NCI-H526 (cell line): Measurements from ENCODE around the gene PDGFRB.

Experiments used
- DNase-seq, 2 experiments: peaks; one replicate each; lab custom pipeline; 2025; lab: John Stamatoyannopoulos, UW

PDGFRB gene

DNA sequence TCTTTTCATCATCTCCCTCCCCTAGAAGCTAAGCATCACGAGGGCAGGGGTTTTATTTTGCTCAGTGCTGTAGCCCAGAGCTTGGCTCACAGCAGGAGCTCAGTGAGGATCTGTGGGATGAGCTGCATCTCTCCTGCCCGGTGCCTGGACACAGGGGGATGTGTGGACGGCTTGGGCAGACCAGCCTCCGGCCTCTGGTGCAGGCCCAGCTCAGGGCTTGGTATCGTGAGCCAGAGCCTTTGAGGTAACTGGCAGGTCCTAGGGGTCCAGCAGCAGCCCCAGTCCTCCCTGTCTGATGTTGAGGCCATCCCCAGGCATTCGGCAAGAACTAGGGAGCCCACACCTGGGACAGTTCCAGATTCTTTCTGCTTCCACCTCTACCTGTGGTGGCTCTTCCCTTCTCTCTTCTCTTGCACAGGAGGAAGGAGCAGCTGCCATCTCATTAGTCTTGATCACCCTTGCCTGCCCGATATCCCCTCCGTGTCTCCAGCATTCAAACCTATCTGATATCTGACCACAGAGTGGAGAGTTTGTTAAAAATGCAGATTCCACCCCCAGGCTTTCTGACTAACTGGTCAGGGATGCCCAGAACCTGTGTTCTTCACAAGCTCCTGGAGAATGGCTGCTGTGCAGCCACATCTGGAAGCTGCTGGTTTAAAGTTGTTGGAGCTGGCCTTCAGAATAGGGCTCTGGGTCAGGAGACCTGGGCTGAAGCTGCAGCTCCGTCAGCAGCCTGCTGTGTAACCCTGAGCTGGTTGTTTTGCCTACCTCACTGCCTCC, 26.3 kb upstream of the PDGFRB start:
- DNase-seq: no peak

DNA sequence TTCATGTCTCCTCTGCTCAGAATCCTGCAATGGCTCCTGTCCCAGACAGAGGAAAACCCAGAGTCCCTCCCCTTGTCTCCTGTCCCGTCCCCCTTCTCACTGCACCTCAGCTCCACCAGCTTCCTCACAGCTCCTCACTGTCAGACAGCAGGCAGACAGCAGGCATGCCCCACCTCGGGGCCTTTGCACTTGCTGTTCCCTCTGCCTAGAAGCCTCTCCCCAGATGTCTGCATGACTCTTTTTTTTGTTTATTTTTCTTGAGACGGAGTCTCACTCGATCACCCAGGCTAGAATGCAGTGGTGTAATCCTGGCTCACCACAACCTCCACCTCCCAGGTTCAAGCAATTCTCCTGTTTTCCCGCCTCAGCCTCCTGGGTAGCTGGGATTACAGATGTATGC, 25.4 kb upstream of the PDGFRB start:
- no peak for DNase-seq

- no peak for DNase-seq
These were observed 24.8 kb upstream of the PDGFRB start for GRCh38 chr5:150180241-150181026.

DNA sequence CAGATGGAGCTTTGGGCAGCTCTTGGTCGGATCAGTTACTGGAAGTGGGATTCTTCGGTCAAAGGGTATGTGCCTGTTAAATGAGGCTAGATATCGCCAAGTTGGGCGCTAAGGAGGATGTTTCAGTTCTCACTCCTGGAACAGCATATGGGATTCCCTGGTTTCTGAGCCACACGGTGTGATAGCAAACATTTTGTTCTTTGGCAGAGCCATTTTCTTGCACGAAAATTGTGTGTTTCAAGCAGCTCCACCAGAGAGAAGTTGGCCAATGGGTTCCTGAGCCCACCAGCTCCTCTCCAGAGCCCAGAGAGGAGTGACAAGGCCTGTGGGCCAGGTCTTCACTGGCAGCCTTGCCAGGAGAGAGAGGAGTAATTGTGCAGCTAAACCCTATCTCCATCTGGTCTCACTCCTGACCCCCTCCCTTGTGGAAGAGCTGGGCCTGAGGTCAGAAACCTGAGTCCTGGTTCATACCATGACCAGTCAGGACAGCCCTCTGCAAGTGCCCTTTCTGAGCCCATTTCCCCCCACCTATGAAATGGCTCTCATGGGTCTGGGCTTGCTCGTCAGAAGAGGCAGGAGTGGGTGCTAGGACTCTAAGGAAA, 23.5 kb upstream of the PDGFRB start:
- no peak for DNase-seq

DNA sequence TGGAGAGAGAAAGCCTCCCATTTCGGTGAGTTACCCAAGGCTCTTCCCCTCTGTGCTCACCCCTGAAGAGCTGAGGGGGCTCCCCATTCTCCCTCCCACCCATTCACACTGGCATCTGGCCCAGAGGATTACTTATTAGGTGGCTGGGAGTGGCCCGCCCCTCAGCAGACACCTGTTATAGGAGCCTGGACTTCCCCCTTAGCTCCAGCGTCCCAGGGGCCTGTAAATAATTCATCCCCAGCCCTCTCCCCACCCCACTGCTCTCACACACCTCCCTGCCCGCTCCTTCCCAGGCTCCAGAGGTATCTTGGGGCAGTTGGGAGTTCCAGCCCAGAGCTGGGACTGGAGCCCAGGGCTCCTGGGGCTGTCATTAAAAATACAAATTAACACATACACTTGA, 22.6 kb upstream of the PDGFRB start:
- no peak for DNase-seq

GRCh38 chr5:150177721-150178120, 22.1 kb upstream of the PDGFRB start:
- no peak for DNase-seq

DNA sequence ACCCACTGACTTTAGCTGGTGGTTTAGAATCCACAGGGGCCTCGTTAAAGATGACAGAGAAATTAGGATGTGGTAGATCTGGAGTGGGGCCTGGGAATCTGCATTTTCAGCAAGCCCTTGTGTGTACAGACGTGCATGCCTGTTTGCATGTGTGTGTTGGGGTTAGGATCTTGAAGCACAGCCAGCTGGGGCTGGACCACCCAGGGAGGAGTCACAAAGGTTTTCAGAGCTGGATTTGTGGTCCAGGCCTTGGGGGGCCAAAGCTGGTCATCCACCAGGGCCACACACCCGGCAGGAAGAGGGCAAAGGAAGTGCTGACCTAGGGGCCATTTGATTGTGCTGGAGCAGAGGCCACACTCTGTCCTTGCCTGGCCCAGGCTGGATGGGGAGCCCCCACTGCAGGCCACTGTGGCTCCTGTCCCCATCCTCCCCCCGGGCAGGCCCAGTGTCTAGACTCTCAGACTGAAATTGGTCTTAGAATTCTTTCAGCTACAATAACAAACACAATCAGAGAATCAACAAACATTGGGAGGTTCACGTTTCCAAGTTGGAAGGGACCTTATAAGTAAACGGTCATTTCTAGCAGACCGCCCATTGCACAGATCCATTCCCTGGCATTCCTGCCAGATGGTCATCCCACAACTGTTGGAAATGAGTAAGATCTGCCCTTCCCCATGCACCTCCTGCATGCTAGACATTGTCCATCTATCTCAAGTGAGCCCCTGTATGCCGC, 21.3 kb upstream of the PDGFRB start:
- DNase-seq: no peak

DNA sequence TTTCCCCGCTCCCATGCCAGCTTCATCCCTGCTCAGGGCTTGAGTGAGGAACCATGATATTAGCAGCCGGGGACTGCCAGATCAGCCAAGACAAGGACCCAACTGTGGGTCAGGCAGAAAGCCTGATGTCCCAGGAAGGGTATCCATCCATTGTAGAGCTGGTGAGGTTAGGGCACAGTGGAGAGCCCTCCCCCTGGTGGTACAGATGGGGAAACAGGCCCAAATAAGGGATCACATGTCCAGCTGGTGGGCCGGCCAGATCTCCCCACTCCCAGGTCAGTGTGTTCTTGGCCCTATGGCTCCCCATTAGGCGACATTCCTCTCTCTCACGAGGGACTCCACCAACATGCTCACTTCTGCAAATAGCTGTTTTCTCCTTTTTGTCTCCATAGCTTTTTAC, 19.9 kb upstream of the PDGFRB start:
- peak in 1 of 2 experiments; percentile 21 for DNase-seq

DNA sequence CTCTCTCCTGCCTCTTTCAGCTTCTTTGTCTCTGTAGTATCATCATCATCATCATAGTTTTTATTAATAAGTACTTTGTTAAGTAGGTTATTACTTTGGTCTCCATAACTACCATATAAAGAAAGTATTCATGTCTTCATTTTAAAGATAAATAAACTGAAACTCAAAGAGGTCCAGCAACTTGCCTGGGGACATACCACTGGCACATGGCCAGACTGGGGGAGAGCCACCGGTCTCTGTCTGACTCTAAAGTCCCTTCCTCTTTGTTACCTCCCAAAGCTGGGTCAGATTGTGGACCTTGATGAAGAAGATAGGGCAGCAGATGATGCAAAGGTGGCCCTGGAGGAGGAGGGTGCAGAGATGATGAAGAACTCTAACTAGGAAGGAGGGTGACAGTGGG, 19.4 kb upstream of the PDGFRB start:
- DNase-seq: no peak

- DNase-seq: no peak
These were observed 18.6 kb upstream of the PDGFRB start for GRCh38 chr5:150174285-150174684.

DNA sequence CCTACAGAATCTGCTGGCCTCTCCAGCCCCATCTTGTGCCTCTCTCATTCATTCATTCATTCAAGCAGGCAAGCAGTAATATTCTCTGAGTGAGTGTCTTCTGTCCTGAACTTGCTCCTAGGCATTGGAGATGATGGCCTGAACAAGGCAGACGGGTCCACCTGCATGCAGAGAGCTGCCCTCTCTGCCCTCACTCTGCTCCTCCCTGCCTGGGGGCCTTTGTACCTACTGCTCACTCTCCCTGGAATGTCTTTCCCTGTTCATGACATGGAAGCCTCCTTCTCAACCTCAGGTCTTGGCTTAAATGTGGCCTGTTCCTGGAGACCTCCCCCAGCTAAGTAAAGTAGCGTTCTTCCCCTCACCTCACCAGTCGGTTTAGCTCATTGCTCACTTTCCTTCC, 17.5 kb upstream of the PDGFRB start:
- DNase-seq: no peak

DNA sequence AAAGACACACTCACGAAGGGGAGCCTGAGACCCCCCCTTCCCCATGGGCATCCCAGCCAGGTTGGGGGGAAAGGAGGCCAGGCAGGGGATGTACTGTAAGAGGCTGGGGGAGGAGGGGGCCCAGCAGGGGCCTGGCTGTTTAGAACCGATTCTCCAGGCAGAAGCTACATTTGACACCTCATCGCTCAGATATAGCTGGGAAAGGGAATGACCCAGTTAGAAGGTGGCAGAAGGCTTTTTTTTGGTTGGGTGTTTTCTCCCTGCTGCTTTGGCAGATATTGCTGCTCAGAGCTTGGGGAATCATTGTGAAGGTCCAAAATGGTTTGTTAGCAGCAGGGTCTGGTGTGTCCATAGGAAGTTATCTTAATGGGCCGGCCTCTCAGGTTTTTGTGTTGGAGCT, 16.9 kb upstream of the PDGFRB start:
- no peak for DNase-seq

GRCh38 chr5:150172145-150172544, 16.5 kb upstream of the PDGFRB start:
- no peak for DNase-seq

GRCh38 chr5:150168864-150169263, 13.2 kb upstream of the PDGFRB start:
- no peak for DNase-seq

GRCh38 chr5:150167908-150168307, 12.3 kb upstream of the PDGFRB start:
- DNase-seq: no peak

GRCh38 chr5:150167512-150167850, 11.8 kb upstream of the PDGFRB start:
- no peak for DNase-seq

DNA sequence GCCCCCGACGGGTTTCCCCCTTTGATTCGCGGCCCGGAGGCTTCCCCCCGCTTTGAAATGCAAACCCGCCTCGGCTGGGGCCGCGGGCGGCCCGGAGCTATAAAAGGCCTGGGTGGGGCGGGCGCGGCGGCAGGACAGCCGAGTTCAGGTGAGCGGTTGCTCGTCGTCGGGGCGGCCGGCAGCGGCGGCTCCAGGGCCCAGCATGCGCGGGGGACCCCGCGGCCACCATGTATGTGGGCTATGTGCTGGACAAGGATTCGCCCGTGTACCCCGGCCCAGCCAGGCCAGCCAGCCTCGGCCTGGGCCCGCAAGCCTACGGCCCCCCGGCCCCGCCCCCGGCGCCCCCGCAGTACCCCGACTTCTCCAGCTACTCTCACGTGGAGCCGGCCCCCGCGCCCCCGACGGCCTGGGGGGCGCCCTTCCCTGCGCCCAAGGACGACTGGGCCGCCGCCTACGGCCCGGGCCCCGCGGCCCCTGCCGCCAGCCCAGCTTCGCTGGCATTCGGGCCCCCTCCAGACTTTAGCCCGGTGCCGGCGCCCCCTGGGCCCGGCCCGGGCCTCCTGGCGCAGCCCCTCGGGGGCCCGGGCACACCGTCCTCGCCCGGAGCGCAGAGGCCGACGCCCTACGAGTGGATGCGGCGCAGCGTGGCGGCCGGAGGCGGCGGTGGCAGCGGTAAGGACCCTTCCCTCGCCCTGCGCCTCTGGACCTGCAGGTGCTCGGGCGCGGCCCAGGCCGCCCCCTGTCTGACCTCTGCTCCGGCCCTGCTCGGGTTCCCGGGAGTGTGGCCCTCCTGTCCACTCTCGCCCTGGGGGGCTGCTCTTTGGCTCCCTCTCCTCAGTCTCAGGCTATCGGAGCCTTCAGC, 11.2 kb upstream of the PDGFRB start, which contains the start of gene CDX1:
TSS of gene CDX1 (plus strand) at position 129 of the 862 bp plus-strand sequence. CDS start at position 228, 99 bp downstream.
- no peak for DNase-seq

GRCh38 chr5:150166037-150166649, 10.5 kb upstream of the PDGFRB start:
- no peak for DNase-seq

- no peak for DNase-seq
These were observed 8.8 kb upstream of the PDGFRB start for GRCh38 chr5:150164211-150164980.

GRCh38 chr5:150163547-150164059, 8.0 kb upstream of the PDGFRB start:
- no peak for DNase-seq
